Mucosa of descending colon (tissue), 3 donors: ENCODE data around the gene IDH2. TPM values are rescaled to one million over a fixed set of nuclear protein-coding genes. Genes with fewer than 3 reads are reported as not detected.
A peak's percentile ranks its signal among the peaks of the same experiment; 100 is the strongest.

ENCODE experiments used
- ATAC-seq: fragments of 200-7000 bp; cut with Tn5 transposase; one replicate; pipeline ENCODE4 v1.9.1; 2020; ENCODE audit warnings: mild to moderate bottlenecking, moderate library complexity
- DNase-seq, 3 donors: peaks; one replicate each; pipeline ENCODE4 v3.0.0-alpha.2; 2020
- H3K36me3 ChIP-seq: fragments of 200-600 bp; one replicate; pipeline ENCODE4 v1.8.0; 2021; ENCODE audit warnings: low read depth, mild to moderate bottlenecking
- H3K4me1 ChIP-seq: fragments of 200-600 bp; one replicate; pipeline ENCODE4 v1.8.0; 2021; ENCODE audit warnings: low read depth, mild to moderate bottlenecking
- H3K4me3 ChIP-seq: fragments of 200-600 bp; one replicate; pipeline ENCODE4 v1.8.0; 2021; ENCODE audit warnings: mild to moderate bottlenecking
- H3K9me3 ChIP-seq: fragments of 200-600 bp; one replicate; pipeline ENCODE4 v1.8.0; 2021; ENCODE audit warnings: mild to moderate bottlenecking
- intact Hi-C, 2 donors: fragments of 100-400 bp; cut with DNase I in 1 of 2; cut with micrococcal nuclease in 1 of 2; formaldehyde crosslinking; loops; one replicate each; pipeline versions ENCODE4 v1.11.0 to v1.11.1; 2022; cut with DNase I, micrococcal nuclease
- total RNA-seq, 3 donors: library from RNA; stranded (reverse); fragmentation: NEBNext Ultra II Directional in 2 of 3; extraction: Animal tissue kit (Norgen Biotek cat#: 25700) in 2 of 3; gene quantifications; one replicate each; pipeline versions ENCODE4 v1.2.1 to v1.2.4, GENCODE V29; 2021 to 2023
- TF ChIP-seq, protein P1 (sequence below): fragments of 200-600 bp; IDR thresholded peaks from one replicate; pipeline ENCODE4 v1.8.0; 2022; ENCODE audit warnings: antibody characterized with exemption, mild to moderate bottlenecking
- donor health status: DM: no; HTN: no; CAD: no; lungs with moderate emphysema.
- donor health status: DM: no; HTN: no; CAD: no.
- donor health status: DM: no; HTN: yes; CAD: no.

The IDH2 gene
- total RNA-seq, 3 donors from 2014 or later, result 84.8 to 262 (median 124) TPM

DNA sequence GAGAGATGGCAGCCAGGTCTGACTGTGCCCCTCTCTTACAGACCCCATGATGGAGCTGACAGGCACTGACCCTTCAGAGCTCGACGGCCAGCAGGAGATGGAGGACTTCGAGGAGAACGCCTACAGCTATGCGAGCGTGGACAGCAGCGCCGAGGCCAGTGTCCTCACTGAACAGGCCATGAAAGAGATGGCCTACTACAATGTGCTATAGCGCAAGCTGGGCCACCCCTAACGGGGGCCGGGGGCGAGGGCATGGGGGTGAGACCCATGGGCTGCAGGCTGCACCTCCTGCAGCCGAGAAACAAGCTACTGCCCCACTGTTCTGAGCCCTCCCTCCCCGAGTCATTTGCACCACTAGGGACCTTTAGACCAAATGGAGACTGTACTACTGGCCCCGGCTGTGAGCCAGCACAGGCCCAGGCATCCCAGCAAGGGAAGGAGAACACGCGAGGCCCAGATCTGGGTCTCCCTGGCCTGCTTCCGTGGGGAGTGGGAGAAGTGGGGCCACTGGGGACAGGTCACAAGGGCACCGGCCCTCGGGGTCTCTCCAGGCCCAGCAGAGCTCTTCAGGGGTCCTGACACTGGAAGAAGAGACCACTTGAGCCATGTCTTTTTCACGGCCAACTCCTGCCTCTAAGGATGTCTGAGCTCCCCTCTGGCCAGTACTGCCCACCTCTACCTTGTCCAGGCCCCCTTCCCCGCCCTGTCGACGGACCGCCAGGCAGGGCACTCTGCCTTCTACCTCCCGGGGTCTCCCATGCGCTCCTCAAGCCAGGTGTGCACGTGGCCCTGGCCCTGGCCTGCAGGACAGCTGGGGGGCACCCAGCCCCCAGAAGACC is 22.4 kb downstream of the IDH2 start:
- Histone ChIP-seq H3K4me1 (no peaks in the 10 kb centered on the region), H3K4me3 (no peak overlapping the region), H3K36me3 (peaks cover 14% of the 10 kb centered on the region), H3K9me3 (no peaks in the 10 kb centered on the region)
- intact Hi-C loops, result loop anchor here (10.0 kb wide), 2 partner anchors 175 to 185 kb away; partner anchors contain the start of gene AP3S2 (in 1 of the 2)
- DNase-seq, result no peak
- TF ChIP-seq, protein P1, sequence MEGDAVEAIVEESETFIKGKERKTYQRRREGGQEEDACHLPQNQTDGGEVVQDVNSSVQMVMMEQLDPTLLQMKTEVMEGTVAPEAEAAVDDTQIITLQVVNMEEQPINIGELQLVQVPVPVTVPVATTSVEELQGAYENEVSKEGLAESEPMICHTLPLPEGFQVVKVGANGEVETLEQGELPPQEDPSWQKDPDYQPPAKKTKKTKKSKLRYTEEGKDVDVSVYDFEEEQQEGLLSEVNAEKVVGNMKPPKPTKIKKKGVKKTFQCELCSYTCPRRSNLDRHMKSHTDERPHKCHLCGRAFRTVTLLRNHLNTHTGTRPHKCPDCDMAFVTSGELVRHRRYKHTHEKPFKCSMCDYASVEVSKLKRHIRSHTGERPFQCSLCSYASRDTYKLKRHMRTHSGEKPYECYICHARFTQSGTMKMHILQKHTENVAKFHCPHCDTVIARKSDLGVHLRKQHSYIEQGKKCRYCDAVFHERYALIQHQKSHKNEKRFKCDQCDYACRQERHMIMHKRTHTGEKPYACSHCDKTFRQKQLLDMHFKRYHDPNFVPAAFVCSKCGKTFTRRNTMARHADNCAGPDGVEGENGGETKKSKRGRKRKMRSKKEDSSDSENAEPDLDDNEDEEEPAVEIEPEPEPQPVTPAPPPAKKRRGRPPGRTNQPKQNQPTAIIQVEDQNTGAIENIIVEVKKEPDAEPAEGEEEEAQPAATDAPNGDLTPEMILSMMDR, result no peak
- ATAC-seq, result peak; percentile 4

DNA sequence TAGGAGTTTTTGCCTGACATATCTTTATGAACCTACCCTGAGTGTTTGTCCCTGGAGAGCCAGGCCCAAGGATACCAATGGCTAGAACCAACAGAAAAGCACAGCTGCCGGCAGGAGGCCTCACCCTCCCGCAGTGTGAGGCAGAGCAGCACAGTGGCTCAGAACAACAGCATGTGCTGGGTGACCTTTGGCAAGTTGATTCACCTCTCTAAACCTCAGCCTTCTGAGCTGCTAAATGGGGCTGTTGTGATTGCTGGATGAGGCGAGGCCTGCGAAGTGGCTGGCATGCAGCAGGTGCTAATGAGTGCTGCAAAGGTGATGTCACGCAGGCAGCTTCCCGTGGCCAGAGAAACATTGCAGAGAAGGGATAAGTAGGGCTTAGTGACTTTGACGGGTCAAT is 23.3 kb downstream of the IDH2 start:
- peaks cover 9% of the 10 kb centered on the region for H3K36me3 ChIP-seq
- H3K4me1 ChIP-seq, result no peaks in the 10 kb centered on the region
- TF ChIP-seq, protein P1, result no peak
- ATAC-seq (peak; percentile 30), DNase-seq (no peak)
- no peaks in the 10 kb centered on the region for H3K9me3 ChIP-seq
- no peak overlapping the region for H3K4me3 ChIP-seq
- intact Hi-C loops, result loop anchor here (10.0 kb wide), 2 partner anchors 174 to 184 kb away; partner anchors contain the start of gene AP3S2 (in 1 of the 2)

DNA sequence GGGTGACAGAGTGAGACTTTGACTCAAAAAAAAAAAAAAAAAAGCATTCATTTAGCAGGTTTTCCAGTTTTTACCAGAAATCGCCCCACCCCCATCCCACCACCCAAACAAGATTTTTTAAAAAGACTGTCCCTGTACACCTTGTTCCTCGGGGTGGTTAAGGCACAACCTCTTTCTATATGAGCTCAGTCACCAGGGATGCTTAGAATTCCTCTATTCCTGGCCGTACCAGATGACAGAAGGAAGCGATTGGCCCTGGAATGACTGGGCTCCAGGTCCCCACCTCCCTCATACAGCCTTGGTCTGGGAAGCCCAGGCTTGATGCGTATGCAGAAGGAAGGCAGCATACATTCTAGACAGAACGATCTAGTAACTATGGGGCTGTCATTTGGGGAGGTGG is 25.6 kb downstream of the IDH2 start:
- Histone ChIP-seq H3K4me1 (no peaks in the 10 kb centered on the region), H3K9me3 (no peaks in the 10 kb centered on the region), H3K4me3 (no peak overlapping the region), H3K36me3 (peaks cover 6% of the 10 kb centered on the region)
- intact Hi-C loops, result loop anchor here (10.0 kb wide), 2 partner anchors 172 to 182 kb away; partner anchors contain the start of gene AP3S2 (in 1 of the 2)
- no peak for DNase-seq
- TF ChIP-seq, protein P1, result no peak
- no peak for ATAC-seq

DNA sequence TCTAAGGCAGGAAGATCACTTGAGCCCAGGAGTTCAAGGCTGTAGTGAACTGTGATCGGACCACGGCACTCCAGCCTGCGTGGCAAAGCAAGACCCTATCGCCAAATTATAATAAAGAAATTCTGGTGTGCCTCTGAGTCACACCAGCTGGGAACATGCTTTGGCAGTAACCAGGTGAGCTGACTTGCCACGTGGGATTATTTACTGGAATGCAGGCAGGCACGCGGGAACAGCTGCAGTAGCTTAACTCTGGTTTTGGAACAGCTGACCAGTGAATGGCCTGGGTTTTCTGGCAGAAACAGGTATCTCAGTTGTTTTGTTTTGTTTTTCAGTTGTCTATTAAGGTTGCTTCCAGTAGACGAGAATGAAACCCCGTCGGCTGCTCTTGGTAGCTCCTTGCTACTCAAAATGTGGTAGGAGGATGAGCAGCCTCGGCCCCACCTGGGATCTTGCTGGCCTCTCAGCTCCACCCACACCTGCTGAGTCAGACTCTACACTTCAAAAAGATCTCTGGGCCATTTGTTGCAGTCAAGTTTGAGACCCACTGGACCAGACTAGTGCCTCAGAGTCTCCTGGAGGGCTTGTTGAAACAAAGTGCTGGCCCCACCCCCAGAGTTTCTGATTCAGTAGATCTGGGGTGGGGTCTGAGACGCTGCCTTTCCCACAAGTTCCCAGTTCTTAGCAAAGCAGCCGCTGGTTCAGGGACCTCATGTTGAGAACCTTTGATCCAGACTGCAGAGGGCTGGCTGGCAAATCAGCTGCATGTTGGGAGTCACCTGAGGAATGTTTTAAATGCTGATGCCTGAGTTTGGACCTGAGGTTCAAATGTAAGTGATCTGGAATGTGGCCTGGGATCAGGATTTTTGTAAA is 26.6 kb downstream of the IDH2 start:
- Histone ChIP-seq H3K4me1 (no peaks in the 10 kb centered on the region), H3K36me3 (peaks cover 6% of the 10 kb centered on the region), H3K9me3 (no peaks in the 10 kb centered on the region), H3K4me3 (no peak overlapping the region)
- peak; percentile 14 for ATAC-seq
- TF ChIP-seq, protein P1, result no peak
- DNase-seq, result no peak
- intact Hi-C loops, result loop anchor here (10.0 kb wide), 2 partner anchors 171 to 181 kb away; partner anchors contain the start of gene AP3S2 (in 1 of the 2)

DNA sequence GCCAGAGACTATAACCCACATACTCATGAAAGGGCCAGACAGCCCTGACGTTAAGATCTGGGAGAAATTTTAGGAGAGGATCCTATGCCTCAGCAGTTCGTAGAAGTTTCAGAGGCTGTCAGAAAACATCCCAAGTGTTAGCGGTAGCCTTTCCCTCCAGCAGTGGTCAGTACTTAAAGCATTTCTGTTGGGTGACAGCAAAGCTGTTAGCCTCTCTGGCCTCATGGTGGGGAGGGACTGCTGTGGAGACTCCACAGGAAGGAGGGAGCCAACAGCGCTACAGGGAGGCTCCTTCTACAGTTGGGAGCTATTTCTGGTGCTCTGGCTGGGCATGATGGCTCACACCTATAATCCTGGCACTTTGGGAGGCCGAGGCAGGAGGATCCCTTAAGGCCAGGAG is 27.4 kb downstream of the IDH2 start:
- ATAC-seq, result no peak
- H3K4me1 ChIP-seq, result no peaks in the 10 kb centered on the region

More for the DNA sequence above, 27.4 kb downstream of the IDH2 start:
- H3K9me3 ChIP-seq, result no peaks in the 10 kb centered on the region
- TF ChIP-seq, protein P1, result no peak
- intact Hi-C loops, result loop anchor here (10.0 kb wide), 2 partner anchors 170 to 180 kb away; partner anchors contain the start of gene AP3S2 (in 1 of the 2)
- DNase-seq, result no peak
- no peak overlapping the region for H3K4me3 ChIP-seq
- peaks cover 2% of the 10 kb centered on the region for H3K36me3 ChIP-seq
